ENCODE results near the gene RAD9B.
"Not testable (repeated sequence)": the region's sequence is repeated elsewhere in the genome, so short reads cannot be mapped to it uniquely, and the experiment has no call there.

Gene RAD9B

GRCh38 chr12:110501752-110502738 is at the start of gene RAD9B, which contains the start of gene VPS29:
RAD9B (plus strand) TSS chr12:110502331; CDS start chr12:110502338, 7 bp downstream.
VPS29 (minus strand) TSS chr12:110502111; CDS start chr12:110502051, 60 bp downstream.
- no peaks in the 10 kb centered on the region for H3K27me3 Mint-ChIP-seq
- H3K4me3 Mint-ChIP-seq = peak within 1 kb of the TSS; percentile 92 to 94
- peak; percentile 98 for ATAC-seq (replicated peaks)
- H3K27ac Mint-ChIP-seq = peak within 1 kb of the TSS; percentile 97
- H3K9me3 Mint-ChIP-seq = peaks cover 2 to 6% of the 10 kb centered on the region in 2 donors
- peaks cover 10 to 17% of the 10 kb centered on the region in 2 donors for H3K36me3 Mint-ChIP-seq
- DNase-seq = peak; percentile 99
- H3K4me1 Mint-ChIP-seq = peaks cover 14 to 31% of the 10 kb centered on the region in 2 donors

- Mint-ChIP-seq H3K36me3 (peaks cover 31 to 48% of the 10 kb centered on the region in 2 donors), H3K27me3 (no peaks in the 10 kb centered on the region), H3K4me3 (no peak overlapping the region), H3K27ac (no peak overlapping the region), H3K9me3 (peaks cover 0 to 2% of the 10 kb centered on the region in 2 donors), H3K4me1 (peaks cover 20 to 46% of the 10 kb centered on the region in 2 donors)
- no peak for ATAC-seq (replicated peaks)
- DNase-seq = no peak
Observed at GRCh38 chr12:110453569-110454296, 48.4 kb upstream of the RAD9B start.

GRCh38 chr12:110458756-110459155 is 43.4 kb upstream of the RAD9B start:
- Mint-ChIP-seq H3K4me1 (peaks cover 18 to 31% of the 10 kb centered on the region in 2 donors), H3K9me3 (no peaks in the 10 kb centered on the region), H3K27ac (peak overlapping the region; percentile 37), H3K27me3 (no peaks in the 10 kb centered on the region), H3K36me3 (peaks cover 28 to 47% of the 10 kb centered on the region in 2 donors), H3K4me3 (no peak overlapping the region)
- DNase-seq (no peak), ATAC-seq (replicated peaks) (no peak)

- not testable (repeated sequence) for H3K27ac Mint-ChIP-seq; DNase-seq; H3K27me3 Mint-ChIP-seq; ATAC-seq (replicated peaks); H3K9me3 Mint-ChIP-seq; H3K4me3 Mint-ChIP-seq
- Mint-ChIP-seq H3K4me1 (peaks cover 15 to 23% of the 10 kb centered on the region in 2 donors), H3K36me3 (peaks cover 33 to 47% of the 10 kb centered on the region in 2 donors)
Observed at GRCh38 chr12:110461189-110461588, 40.9 kb upstream of the RAD9B start.

- no peak overlapping the region for H3K27ac Mint-ChIP-seq
- ATAC-seq (replicated peaks) = no peak
- no peak overlapping the region for H3K4me3 Mint-ChIP-seq
Observed at GRCh38 chr12:110465024-110465423, 37.1 kb upstream of the RAD9B start.

GRCh38 chr12:110465765-110466164 is 36.4 kb upstream of the RAD9B start:
- DNase-seq; H3K27me3 Mint-ChIP-seq; H3K27ac Mint-ChIP-seq; H3K9me3 Mint-ChIP-seq; ATAC-seq (replicated peaks); H3K4me3 Mint-ChIP-seq: not testable (repeated sequence)
- H3K36me3 Mint-ChIP-seq = peaks cover 17 to 32% of the 10 kb centered on the region in 2 donors
- peaks cover 20 to 29% of the 10 kb centered on the region in 2 donors for H3K4me1 Mint-ChIP-seq

More at GRCh38 chr12:110465024-110465423, 37.1 kb upstream of the RAD9B start:
- Mint-ChIP-seq H3K9me3 (no peaks in the 10 kb centered on the region), H3K4me1 (peaks cover 20 to 24% of the 10 kb centered on the region in 2 donors), H3K27me3 (no peaks in the 10 kb centered on the region), H3K36me3 (peaks cover 22 to 37% of the 10 kb centered on the region in 2 donors)
- DNase-seq = no peak

- Mint-ChIP-seq H3K4me1 (peaks cover 19 to 39% of the 10 kb centered on the region in 2 donors), H3K36me3 (peaks cover 15 to 33% of the 10 kb centered on the region in 2 donors), H3K27ac (no peak overlapping the region), H3K9me3 (no peaks in the 10 kb centered on the region), H3K27me3 (no peaks in the 10 kb centered on the region), H3K4me3 (peak overlapping the region; percentile 93 to 97)
- DNase-seq (no peak), ATAC-seq (replicated peaks) (no peak)
Observed at GRCh38 chr12:110466791-110467190, 35.3 kb upstream of the RAD9B start.

- Mint-ChIP-seq H3K36me3 (peaks cover 15 to 28% of the 10 kb centered on the region in 2 donors), H3K4me1 (peaks cover 16 to 43% of the 10 kb centered on the region in 2 donors), H3K9me3 (no peaks in the 10 kb centered on the region)
Observed at GRCh38 chr12:110467847-110468213, 34.3 kb upstream of the RAD9B start.

GRCh38 chr12:110468214-110469048 is 33.7 kb upstream of the RAD9B start, which contains the start of the genes FAM216A and GPN3:
FAM216A (plus strand) TSS chr12:110468845; CDS start chr12:110468876, 31 bp downstream.
GPN3 (minus strand) TSS chr12:110468257; CDS start chr12:110468203, 54 bp downstream.
- peak; percentile 80 to 84 for ATAC-seq (replicated peaks)
- H3K4me1 Mint-ChIP-seq = peaks cover 16 to 43% of the 10 kb centered on the region in 2 donors
- H3K36me3 Mint-ChIP-seq = peaks cover 10 to 23% of the 10 kb centered on the region in 2 donors
- peak within 1 kb of the TSS; percentile 93 to 97 for H3K4me3 Mint-ChIP-seq
- peak; percentile 96 for DNase-seq
- H3K27ac Mint-ChIP-seq = peak within 1 kb of the TSS; percentile 96
- H3K9me3 Mint-ChIP-seq = no peaks in the 10 kb centered on the region
- H3K27me3 Mint-ChIP-seq = no peaks in the 10 kb centered on the region

More at GRCh38 chr12:110467847-110468213, 34.3 kb upstream of the RAD9B start:
- DNase-seq = no peak
- Mint-ChIP-seq H3K27ac (peak overlapping the region; percentile 96), H3K4me3 (peak overlapping the region; percentile 93 to 97), H3K27me3 (no peaks in the 10 kb centered on the region)
- no peak for ATAC-seq (replicated peaks)

- Mint-ChIP-seq H3K27me3 (no peaks in the 10 kb centered on the region), H3K27ac (no peak overlapping the region), H3K4me3 (no peak overlapping the region), H3K9me3 (no peaks in the 10 kb centered on the region), H3K36me3 (peaks cover 10 to 25% of the 10 kb centered on the region in 2 donors), H3K4me1 (peaks cover 0 to 15% of the 10 kb centered on the region in 2 donors)
- DNase-seq (no peak), ATAC-seq (replicated peaks) (no peak)
Observed at GRCh38 chr12:110475426-110475825, 26.7 kb upstream of the RAD9B start.

GRCh38 chr12:110498984-110499706 is 3.0 kb upstream of the RAD9B start:
- H3K27me3 Mint-ChIP-seq = no peaks in the 10 kb centered on the region
- peaks cover 2 to 6% of the 10 kb centered on the region in 2 donors for H3K9me3 Mint-ChIP-seq
- peak overlapping the region; percentile 10 for H3K27ac Mint-ChIP-seq
- H3K36me3 Mint-ChIP-seq = peaks cover 14 to 22% of the 10 kb centered on the region in 2 donors
- peaks cover 14 to 31% of the 10 kb centered on the region in 2 donors for H3K4me1 Mint-ChIP-seq
- peak overlapping the region in 1 of 2 donors; percentile 61 for H3K4me3 Mint-ChIP-seq
- ATAC-seq (replicated peaks) = no peak
- DNase-seq = no peak

GRCh38 chr12:110501399-110501751 is 756 bp upstream of the RAD9B start:
- Mint-ChIP-seq H3K36me3 (peaks cover 10 to 17% of the 10 kb centered on the region in 2 donors), H3K4me1 (peaks cover 14 to 31% of the 10 kb centered on the region in 2 donors), H3K4me3 (peak overlapping the region; percentile 92 to 94), H3K27me3 (no peaks in the 10 kb centered on the region), H3K9me3 (peaks cover 2 to 6% of the 10 kb centered on the region in 2 donors), H3K27ac (peak overlapping the region; percentile 97)
- DNase-seq (no peak), ATAC-seq (replicated peaks) (peak; percentile 8 to 30)

- DNase-seq (no peak), ATAC-seq (replicated peaks) (no peak)
- H3K4me3 Mint-ChIP-seq = no peak overlapping the region
- peaks cover 14 to 31% of the 10 kb centered on the region in 2 donors for H3K4me1 Mint-ChIP-seq
- peaks cover 2 to 6% of the 10 kb centered on the region in 2 donors for H3K9me3 Mint-ChIP-seq
- no peak overlapping the region for H3K27ac Mint-ChIP-seq
- H3K27me3 Mint-ChIP-seq = no peaks in the 10 kb centered on the region
- H3K36me3 Mint-ChIP-seq = peaks cover 10 to 14% of the 10 kb centered on the region in 2 donors
Observed at GRCh38 chr12:110503432-110503831, 1.3 kb downstream of the RAD9B start.

All from stimulated activated naive B cell treated with anti-CD40 and anti-IgM and Interleukin-4, amounts not matched to agents 10 μg/mL and 1 μg/mL and 100 μg/mL, for 72 hours (primary cell).